HepG2 (cell line): ENCODE data around the gene RAC2. TPM values are rescaled to one million over a fixed set of nuclear protein-coding genes. Genes with fewer than 3 reads are reported as not detected.

ENCODE experiments used
- E2F5 ChIP-seq: sonication (generic); formaldehyde crosslinking; conservative IDR thresholded peaks from 2 replicates; pipeline ENCODE4 v1.4.0; 2020; ENCODE audit warnings: missing genetic modification reagents
- FOXP4 ChIP-seq: sonication (generic); formaldehyde crosslinking; IDR thresholded peaks from 2 replicates; pipeline ENCODE4 v1.4.0; 2020; ENCODE audit warnings: missing genetic modification reagents
- FUBP1 ChIP-seq: sonication (generic); formaldehyde crosslinking; IDR thresholded peaks from 2 replicates; pipeline ENCODE4 v1.5.1; 2020; ENCODE audit warnings: missing genetic modification reagents, mild to moderate bottlenecking, borderline replicate concordance
- HHEX ChIP-seq: IDR thresholded peaks from 2 replicates; pipeline ENCODE4 v1.6.1; 2016; ENCODE audit warnings: control low read depth
- HOXA5 ChIP-seq: sonication (generic); formaldehyde crosslinking; IDR thresholded peaks from 2 replicates; pipeline ENCODE4 v1.4.0; 2020; ENCODE audit warnings: missing genetic modification reagents
- JUN ChIP-seq: sonication (generic); formaldehyde crosslinking; IDR thresholded peaks from 2 replicates; pipeline ENCODE4 v1.4.0; 2020; ENCODE audit warnings: mild to moderate bottlenecking, missing genetic modification reagents
- MAFF ChIP-seq: IDR thresholded peaks from 2 replicates; pipeline ENCODE4 v1.6.1; 2011; ENCODE audit warnings: low read depth, low read length, improper control_type of control experiment
- NBN ChIP-seq: fragments of 450-650 bp; conservative IDR thresholded peaks from 2 replicates; pipeline ENCODE4 v1.6.1; 2017
- NCOA1 ChIP-seq: sonication (generic); formaldehyde crosslinking; IDR thresholded peaks from 2 replicates; pipeline ENCODE4 v1.9.0; 2021; ENCODE audit warnings: missing genetic modification reagents
- PBX2 ChIP-seq: IDR thresholded peaks from 2 replicates; pipeline ENCODE4 v1.6.1; 2016; ENCODE audit warnings: control low read depth
- PTBP1 ChIP-seq: fragments of 200-400 bp; formaldehyde crosslinking; IDR thresholded peaks from 2 replicates; pipeline ENCODE4 v1.6.1; 2018; ENCODE audit warnings: low read length, low read depth; ENCODE audit not compliant: poor library complexity, severe bottlenecking
- SMARCE1 ChIP-seq: fragments of 450-650 bp; IDR thresholded peaks from 2 replicates; pipeline ENCODE4 v1.6.1; 2017; ENCODE audit warnings: borderline replicate concordance
- STAT5B ChIP-seq: sonication (generic); formaldehyde crosslinking; IDR thresholded peaks from 2 replicates; pipeline ENCODE4 v1.4.0; 2020; ENCODE audit warnings: missing genetic modification reagents
- ZC3H13 ChIP-seq: sonication (generic); formaldehyde crosslinking; IDR thresholded peaks from 2 replicates; pipeline ENCODE4 v1.8.1; 2023; ENCODE audit warnings: mild to moderate bottlenecking, missing genetic modification reagents, moderate library complexity
- ZFYVE20 ChIP-seq: sonication (generic); formaldehyde crosslinking; IDR thresholded peaks from 2 replicates; pipeline ENCODE4 v1.8.0; 2023; ENCODE audit warnings: low read depth, mild to moderate bottlenecking, moderate library complexity, missing genetic modification reagents, borderline replicate concordance
- ZNF18 ChIP-seq: sonication (generic); formaldehyde crosslinking; IDR thresholded peaks from 2 replicates; pipeline ENCODE4 v1.8.0; 2022; ENCODE audit warnings: mild to moderate bottlenecking, missing genetic modification reagents; ENCODE audit not compliant: insufficient replicate concordance
- ZNF3 ChIP-seq: IDR thresholded peaks from 2 replicates; pipeline ENCODE4 v1.7.0; 2017; ENCODE audit warnings: inconsistent platforms
- ZNF335 ChIP-seq: sonication (generic); formaldehyde crosslinking; IDR thresholded peaks from 2 replicates; pipeline ENCODE4 v1.4.0; 2020; ENCODE audit warnings: missing genetic modification reagents
- ZNF337 ChIP-seq: sonication (generic); formaldehyde crosslinking; IDR thresholded peaks from 2 replicates; pipeline ENCODE4 v1.5.1; 2020; ENCODE audit warnings: missing genetic modification reagents, low read depth, mild to moderate bottlenecking, borderline replicate concordance
- ZNF33A ChIP-seq: sonication (generic); formaldehyde crosslinking; IDR thresholded peaks from 2 replicates; pipeline ENCODE4 v1.5.1; 2020; ENCODE audit warnings: missing genetic modification reagents, mild to moderate bottlenecking, moderate library complexity, borderline replicate concordance
- ZUFSP ChIP-seq: sonication (generic); formaldehyde crosslinking; IDR thresholded peaks from 2 replicates; pipeline ENCODE4 v1.9.0; 2021; ENCODE audit warnings: missing genetic modification reagents, mild to moderate bottlenecking, borderline replicate concordance
- polyA plus RNA-seq, 8 experiments: library from polyadenylated mRNA; depleted of rRNA in 3 of 8; stranded (reverse) in 7 of 8; unstranded in 1 of 8; fragments of >200 nt; fragmentation: Illumina TruSeq in 4 of 8; extraction: Trizol in 4 of 8; gene quantifications; 2 replicates each; pipeline versions ENCODE4 v1.2.1 to v1.2.3, GENCODE V29; 2011 to 2016; ENCODE audit warnings: low read depth in 4 of 8, missing spikeins in 1 of 8, mixed read lengths in 1 of 8; ENCODE audit not compliant: insufficient read depth in 1 of 8
- total RNA-seq, 5 experiments: library from RNA; depleted of rRNA; stranded (reverse); fragments of >200 nt; fragmentation: Illumina TruSeq; extraction: Trizol; gene quantifications; 2 replicates each; pipeline ENCODE4 v1.2.3, GENCODE V29; 2016; ENCODE audit warnings: low read depth in 1 of 5

RAC2 gene
- total and polyA plus RNA-seq, 2 of the 13 experiments (the other 11 are each of a cell fraction or from before 2014, with no cell fraction given), result 0.73 TPM; not detected in 1

- TF ChIP-seq ZNF33A (CRISPR knock-in tag) (no peak; the same call in 1 of the 2 replicates), ZNF337 (CRISPR knock-in tag) (peak; percentile 42; the same call in 1 of the 2 replicates), STAT5B (CRISPR knock-in tag) (no peak), PBX2 (CRISPR knock-in tag) (no peak), HHEX (CRISPR knock-in tag) (no peak), JUN (peak; percentile 40; the same call in 1 of the 2 replicates), FOXP4 (CRISPR knock-in tag) (peak; percentile 19; the same call in 1 of the 2 replicates), MAFF (no peak), PTBP1 (peak; percentile 34), ZC3H13 (CRISPR knock-in tag) (0 out of 2 replicates have a peak, but pooled peaks have one; percentile 48), ZNF335 (peak; percentile 51; the same call in 1 of the 2 replicates), ZFYVE20 (CRISPR knock-in tag) (no peak), ZUFSP (no peak), ZNF18 (CRISPR knock-in tag) (peak; percentile 53), NCOA1 (CRISPR knock-in tag) (no peak), ZNF3 (no peak), SMARCE1 (no peak), E2F5 (CRISPR knock-in tag) (peak; percentile 55; the same call in 1 of the 2 replicates), FUBP1 (no peak), HOXA5 (CRISPR knock-in tag) (peak; percentile 96), NBN (no peak)
Measured at GRCh38 chr22:37199103-37199759, 44.8 kb downstream of the RAC2 start (continued).
